ENCODE measurements around the gene ADAR. TPM values are rescaled to one million over a fixed set of nuclear protein-coding genes. Genes with fewer than 3 reads are reported as not detected.

Gene ADAR
- polyA plus RNA-seq, 3 donors: 24.2 to 39.6 (median 39.4) TPM

DNA sequence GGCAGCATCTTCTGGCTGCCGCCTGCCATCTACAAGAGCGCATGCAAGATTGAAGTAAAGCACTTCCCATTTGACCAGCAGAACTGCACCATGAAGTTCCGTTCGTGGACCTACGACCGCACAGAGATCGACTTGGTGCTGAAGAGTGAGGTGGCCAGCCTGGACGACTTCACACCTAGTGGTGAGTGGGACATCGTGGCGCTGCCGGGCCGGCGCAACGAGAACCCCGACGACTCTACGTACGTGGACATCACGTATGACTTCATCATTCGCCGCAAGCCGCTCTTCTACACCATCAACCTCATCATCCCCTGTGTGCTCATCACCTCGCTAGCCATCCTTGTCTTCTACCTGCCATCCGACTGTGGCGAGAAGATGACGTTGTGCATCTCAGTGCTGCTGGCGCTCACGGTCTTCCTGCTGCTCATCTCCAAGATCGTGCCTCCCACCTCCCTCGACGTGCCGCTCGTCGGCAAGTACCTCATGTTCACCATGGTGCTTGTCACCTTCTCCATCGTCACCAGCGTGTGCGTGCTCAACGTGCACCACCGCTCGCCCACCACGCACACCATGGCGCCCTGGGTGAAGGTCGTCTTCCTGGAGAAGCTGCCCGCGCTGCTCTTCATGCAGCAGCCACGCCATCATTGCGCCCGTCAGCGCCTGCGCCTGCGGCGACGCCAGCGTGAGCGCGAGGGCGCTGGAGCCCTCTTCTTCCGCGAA, 36.6 kb downstream of the ADAR start:
- no peak overlapping the region for H3K27ac ChIP-seq (ENCODE audit: low read depth, low read length)
- 95 to 96% (median 96%) methylated on average over 59 of the region's 59 CpGs for WGBS, 3 donors

DNA sequence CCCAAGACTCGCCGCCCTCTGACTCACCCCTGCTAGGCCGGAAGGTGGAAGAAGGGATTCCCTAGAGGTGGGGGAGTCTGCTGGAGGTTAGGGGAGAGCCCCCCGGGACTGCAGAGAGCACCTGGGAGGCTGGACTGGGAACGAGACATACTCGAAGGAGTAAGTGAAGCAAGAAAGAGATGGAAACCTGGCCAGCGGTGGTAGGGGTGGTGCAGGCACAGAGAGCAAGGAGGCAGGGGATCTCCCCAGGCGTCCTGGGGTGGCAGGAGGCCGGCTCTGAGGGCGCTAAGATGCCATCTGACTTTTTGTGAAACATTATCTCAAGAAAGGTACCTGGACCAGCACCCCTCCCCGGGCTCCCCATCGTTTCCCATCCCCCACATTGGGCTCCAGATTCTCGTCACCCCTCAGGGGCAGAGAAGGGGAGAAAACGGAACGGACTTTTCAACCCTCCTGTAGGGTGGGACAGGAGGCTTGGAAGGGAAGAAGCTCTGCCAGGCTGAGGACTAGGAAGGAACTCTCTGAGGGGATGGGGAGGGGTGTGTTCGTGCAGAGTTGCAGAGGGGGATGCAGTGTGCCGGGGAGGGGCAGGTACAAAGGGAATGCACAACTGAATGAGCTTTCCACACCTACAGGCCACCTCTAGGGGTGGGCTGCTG, 39.7 kb downstream of the ADAR start:
- H3K27ac ChIP-seq (ENCODE audit: low read depth, low read length): no peak overlapping the region
- 29 to 37% (median 32%) methylated on average over 17 of the region's 17 CpGs for WGBS, 3 donors

DNA sequence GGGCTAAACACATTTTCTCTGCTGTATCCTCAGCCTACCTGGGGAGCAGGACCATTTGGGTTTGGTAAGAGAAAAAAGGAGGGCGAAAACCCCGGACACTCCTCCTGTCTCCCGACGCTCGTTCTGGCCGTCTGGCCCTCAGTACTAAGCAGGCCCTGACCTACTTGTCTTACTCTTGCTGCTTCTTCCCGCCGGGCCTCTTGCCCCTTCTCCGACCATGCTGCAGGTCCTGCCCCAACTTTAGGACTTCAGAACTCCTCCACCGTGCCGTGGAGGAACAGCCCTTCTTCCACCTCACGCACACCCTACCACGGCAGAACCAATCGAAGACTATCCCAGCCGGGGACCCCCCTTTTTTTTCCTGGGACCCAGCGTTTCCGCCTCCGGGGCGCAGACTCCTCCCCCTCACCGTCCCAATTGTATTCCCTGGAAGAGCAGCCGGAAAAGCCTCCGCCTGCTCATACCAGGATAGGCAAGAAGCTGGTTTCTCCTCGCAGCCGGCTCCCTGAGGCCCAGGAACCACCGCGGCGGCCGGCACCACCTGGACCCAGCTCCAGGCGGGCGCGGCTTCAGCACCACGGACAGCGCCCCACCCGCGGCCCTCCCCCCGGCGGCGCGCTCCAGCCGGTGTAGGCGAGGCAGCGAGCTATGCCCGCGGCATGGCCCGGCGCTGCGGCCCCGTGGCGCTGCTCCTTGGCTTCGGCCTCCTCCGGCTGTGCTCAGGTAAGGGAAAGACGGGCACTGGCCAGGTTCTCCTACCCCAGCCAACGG, 40.4 kb downstream of the ADAR start, which contains the start of gene CHRNB2:
CHRNB2 (plus strand) TSS at position 393 of the 771 bp plus-strand sequence; CDS start at position 660, 267 bp downstream.
- no peak within 1 kb of the TSS for H3K27ac ChIP-seq (ENCODE audit: low read depth, low read length)
- WGBS, 3 donors: 2 to 4% (median 3%) methylated on average over 42 to 53 of the region's 53 CpGs

DNA sequence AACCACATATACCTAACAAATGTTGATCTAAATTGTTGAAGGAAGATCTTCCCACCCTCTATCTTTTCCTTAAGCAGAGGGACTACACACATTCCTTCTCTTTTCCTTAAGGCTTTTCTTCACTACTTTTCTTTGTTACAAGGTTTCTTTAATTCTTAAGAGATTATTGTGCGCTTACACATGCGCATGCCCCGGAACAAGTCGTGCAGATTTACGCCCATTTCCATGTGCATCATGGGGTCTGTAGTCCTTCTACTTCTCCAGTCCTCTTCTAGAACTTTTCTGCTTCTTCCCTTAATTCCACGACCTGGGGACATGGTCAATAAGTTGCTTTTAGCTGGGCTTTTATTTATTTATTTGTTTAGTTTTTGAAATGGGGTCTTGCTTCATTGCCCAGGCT, 42.1 kb downstream of the ADAR start:
- 76 to 88% (median 88%) methylated on average over 6 of the region's 6 CpGs for WGBS, 3 donors
- H3K27ac ChIP-seq (ENCODE audit: low read depth, low read length): no peak overlapping the region

DNA sequence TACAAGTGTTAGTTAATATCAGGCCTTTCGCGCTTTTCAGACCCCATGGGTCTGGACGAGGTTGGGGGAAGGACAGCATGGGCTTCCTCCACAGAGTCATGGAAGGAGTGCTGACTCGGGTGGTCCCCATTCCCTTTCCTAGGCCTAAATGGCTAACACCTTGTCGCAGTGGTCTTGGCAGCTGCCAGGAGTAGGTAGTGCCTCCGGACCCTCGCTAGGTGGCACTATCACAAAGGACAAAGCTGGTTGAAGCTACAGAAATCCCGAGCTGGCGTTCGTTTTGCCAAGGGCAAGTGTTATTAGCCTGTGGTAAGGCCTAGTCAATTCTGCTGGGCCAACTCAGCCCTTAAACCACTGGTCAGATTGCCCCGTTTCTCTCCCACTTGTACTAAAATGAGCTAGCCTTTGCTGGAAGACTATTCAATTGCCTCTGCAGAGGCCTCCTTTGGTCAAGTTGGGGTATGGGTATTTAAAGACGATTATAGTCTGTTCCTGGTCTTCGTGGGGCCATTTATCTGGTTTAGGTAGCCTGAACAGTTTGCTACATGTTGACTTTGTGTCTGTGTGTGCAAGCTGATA, 48.4 kb downstream of the ADAR start:
- WGBS, 3 donors: 5 to 11% (median 10%) methylated on average over 13 of the region's 13 CpGs
- H3K27ac ChIP-seq (ENCODE audit: low read depth, low read length): peak overlapping the region; percentile 79

DNA sequence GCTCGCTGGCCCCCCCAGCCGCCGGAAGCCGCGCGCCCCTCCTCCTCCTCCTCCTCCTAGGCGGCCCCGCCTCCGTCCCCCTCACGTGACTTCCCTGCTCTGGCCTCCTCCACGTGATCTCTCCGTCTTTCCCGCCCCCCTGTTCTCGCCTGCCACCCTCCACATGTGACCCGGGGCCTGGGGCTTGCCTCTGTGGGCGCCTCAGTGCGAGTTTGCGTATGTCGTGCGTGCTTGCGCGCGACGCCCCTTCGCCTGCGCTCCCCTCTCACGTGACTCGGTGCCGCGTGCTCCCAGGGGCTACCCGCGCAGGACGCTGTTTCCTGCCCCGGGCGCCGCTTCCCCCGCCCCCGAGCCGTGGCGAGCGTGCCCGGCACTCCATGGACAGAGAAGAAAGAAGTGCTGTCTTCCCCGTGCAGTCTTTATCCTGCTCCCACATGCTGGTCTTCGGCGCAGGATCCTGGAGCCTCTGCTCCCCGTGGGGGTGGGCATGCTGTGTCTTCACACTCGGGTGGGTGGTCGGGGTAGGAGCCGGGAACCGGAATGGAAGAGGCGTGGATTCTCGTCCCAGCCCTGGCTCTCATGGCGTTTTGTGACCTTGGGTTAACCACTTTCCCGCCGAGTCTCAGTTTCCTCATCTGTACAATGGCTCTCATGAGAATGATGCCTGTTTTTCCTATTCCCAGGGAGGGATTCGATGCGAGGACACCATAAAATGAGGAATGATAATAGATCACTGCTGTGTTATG, 49.1 kb downstream of the ADAR start:
- WGBS, 3 donors: 0 to 1% (median 0%) methylated on average over 43 to 57 of the region's 57 CpGs
- H3K27ac ChIP-seq (ENCODE audit: low read depth, low read length): peak overlapping the region; percentile 79

DNA sequence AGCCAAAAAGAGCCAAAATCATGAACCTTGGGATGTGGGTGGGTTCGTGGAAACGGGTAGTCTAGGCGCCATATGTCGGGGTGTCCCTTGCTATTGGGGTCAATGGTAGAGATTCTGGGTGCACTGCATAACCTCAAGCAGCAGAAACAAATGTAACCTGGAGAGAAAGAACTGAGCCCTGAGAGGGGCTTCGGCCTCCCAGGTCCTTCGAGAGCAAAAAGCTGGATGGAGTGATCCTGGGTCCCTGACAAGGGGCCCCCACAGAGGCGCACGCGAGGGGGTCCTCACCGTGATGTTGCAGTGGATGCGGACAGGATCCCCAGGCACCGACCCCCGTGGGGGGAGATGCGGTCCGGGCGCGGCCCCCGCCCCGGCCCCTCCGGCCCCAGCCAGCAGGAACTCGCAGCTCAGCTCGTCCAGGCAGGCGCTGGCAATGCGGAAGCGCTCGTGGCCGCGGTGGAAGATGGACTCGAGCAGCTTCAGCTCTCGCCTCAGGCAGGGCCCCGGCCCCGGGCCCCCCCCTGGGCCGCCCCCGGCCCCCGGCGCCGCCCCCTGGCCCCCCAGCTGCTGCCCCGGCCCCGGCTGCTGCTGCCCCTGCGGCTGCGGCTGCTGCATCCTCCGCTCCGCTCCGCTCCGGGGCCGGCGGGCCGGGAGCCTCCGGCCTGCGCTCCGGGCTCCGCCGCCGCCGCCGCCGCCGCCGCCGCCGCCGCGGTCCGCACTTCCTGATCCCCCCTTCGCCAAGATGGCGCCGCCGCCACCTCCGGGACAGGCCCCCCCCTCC, 49.9 kb downstream of the ADAR start, which contains the start of gene UBE2Q1:
UBE2Q1 (minus strand) TSS at position 724 of the 781 bp plus-strand sequence; CDS start at position 615, 109 bp downstream.
- WGBS, 3 donors: 0 to 1% (median 0%) methylated on average over 21 to 59 of the region's 69 CpGs
- peak within 1 kb of the TSS; percentile 79 for H3K27ac ChIP-seq (ENCODE audit: low read depth, low read length)

DNA sequence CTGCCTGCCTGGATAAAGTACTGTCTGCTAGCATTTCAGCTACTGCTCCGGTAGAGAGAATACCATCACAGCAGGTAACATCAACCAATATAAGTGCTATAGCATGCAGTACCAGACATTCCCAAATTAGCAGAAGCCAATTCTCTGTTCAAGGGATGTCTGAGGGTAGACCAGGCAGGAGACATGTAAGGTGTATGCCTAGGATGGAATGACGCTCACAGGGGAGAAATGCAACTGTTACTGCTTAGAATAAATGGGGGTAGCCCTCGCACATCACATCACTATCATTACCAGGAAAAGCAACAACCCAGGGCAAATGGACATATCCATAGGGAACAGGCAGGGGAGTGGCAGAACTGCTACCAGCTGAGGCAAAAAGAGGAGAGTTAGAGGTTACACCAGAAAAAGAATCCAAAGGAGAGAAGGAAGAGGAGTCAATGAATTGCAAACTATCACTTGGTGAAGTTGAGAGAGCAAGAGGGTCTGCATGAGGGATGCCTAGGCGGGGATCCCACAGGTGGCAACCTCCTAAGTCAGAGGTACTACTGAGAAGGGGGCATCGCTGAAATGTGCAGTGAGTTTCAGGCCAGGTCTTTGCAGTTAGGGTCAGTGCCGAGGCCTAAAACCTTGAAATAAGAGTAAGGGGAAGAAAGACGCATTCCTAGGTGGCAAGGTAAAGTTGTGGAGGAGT, 50.6 kb downstream of the ADAR start:
- WGBS, 3 donors: 8 to 13% (median 13%) methylated on average over 7 of the region's 7 CpGs
- peak overlapping the region; percentile 25 for H3K27ac ChIP-seq (ENCODE audit: low read depth, low read length)

DNA sequence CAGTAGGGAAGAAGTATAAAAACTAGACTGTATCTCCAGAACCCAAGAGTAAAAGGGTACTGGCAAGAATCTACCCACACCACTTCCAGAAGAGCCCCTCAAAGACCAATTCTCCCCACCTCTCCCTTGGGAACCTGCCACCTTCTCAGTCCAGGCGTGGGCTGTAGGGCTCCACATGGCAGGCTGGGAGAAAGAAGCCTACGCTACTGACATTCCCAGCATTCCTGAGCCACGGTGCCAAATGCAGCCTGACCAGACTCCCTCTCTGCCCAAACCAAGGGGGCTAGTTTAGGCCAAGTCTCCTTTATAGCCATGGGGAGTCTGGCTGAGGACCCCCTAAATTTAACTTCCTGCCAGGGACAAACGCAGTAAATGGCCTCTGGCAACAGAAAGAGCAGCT, 51.6 kb downstream of the ADAR start:
- WGBS, 3 donors: 13 to 41% (median 33%) methylated on average over 4 of the region's 4 CpGs
- H3K27ac ChIP-seq (ENCODE audit: low read depth, low read length): no peak overlapping the region

DNA sequence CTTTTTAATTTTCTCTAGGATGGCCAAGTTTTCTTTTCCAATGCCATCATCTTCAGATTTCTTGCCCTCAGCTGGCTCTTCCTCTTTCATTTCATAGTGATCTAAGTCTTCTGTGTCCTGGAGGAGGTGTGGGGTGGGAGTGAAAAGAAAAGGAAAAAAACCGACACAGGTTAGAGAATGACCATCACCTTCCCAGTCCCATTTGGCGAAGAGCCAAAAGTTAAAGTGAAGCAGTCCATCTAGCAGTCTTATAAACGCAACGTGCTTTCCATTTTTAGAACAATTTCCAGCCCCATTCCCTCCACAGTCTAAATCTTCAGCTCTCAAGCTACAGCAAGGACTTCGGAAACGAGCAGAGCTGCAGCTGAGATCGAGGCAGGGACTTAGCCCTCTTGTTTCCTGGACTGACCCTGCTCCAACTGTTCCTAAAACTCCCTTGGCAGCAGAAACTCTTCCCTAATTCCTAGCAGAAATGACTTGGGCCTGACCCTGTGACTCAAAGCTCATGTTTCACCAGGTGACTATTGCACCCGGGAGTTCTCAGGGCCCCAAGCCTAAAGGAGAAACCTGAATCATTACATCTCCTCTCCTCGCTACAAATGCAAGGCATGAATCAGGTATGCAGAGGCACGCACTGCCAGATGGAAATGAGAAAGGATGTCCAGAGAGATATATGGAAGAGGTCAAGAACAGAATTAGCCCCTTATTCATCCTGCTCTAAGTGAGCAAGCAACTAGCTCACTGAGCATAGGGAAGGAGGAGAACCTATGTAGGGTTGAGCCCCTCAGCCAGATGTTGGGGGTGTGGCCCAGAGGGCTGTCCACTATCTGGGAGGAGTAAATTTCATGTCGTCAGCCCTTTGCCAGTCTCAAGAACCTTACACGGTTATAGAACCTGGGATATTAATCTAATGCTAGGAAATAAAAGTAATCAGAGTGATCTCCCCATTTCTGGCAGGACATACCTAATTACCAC, 54.6 kb downstream of the ADAR start:
- no peak overlapping the region for H3K27ac ChIP-seq (ENCODE audit: low read depth, low read length)
- WGBS, 3 donors: 67 to 72% (median 72%) methylated on average over 12 of the region's 12 CpGs

DNA sequence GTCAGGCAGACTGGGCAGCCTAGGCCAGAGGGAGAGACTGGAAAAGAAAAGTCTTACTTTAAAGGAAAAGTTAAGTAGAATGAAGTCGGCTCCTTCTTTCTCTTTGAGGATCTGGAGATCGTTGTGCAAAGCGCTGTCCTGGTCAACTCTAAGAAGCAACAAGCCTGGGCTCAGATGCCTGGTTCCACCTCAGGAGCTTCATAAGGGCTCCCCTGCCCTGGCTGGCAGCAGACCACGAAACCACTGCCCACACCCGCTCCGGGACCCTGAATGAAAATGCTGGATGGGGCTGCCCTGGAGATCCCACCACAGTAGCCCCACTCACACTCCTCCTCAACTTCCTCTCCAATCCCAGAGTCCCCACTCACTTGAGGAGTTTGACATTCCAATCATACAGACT, 56.0 kb downstream of the ADAR start:
- no peak overlapping the region for H3K27ac ChIP-seq (ENCODE audit: low read depth, low read length)
- WGBS, 3 donors: 89 to 93% (median 91%) methylated on average over 6 of the region's 6 CpGs

DNA sequence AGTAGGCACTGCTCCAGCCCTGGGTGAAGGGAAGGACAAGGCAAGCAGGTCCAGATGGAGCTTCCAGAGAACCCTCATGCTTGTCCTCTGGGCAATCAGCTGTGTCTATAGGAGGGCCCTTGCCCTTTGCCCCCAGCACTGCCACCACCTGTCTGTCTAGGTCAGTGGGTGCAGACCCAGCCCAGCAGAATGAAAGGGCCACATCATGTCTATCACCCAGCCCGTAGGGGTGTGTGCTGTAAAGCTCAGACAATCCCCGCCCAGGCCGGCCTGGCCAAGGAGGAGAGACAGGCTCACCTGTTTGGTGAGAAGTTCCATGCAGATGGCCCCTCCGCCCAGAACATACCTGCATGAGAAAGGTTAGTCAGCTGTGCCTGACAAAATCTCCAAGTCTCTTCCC, 56.5 kb downstream of the ADAR start:
- H3K27ac ChIP-seq (ENCODE audit: low read depth, low read length): no peak overlapping the region
- WGBS, 3 donors: 90 to 93% (median 92%) methylated on average over 4 of the region's 4 CpGs

DNA sequence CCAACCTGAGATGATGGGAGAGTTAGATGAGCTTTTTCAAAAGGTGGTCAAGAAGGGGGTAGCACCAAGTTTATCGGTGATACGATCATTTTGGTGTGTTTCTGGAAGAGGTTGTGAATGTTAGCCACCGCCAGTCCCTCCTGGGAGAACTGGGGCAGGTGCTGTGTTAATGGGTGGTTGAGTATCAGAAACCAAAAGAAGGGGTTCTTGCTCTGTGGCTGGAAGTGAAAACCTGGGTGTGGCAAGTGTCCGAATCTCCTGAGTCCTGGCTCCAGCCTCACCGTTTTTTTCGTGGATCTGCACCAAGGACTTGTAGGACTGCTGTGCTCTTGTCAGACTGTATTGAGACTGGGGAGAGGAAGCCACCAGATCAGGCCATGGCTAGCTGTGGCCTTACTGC, 57.3 kb downstream of the ADAR start:
- 69 to 88% (median 71%) methylated on average over 6 of the region's 6 CpGs for WGBS, 3 donors
- no peak overlapping the region for H3K27ac ChIP-seq (ENCODE audit: low read depth, low read length)

DNA sequence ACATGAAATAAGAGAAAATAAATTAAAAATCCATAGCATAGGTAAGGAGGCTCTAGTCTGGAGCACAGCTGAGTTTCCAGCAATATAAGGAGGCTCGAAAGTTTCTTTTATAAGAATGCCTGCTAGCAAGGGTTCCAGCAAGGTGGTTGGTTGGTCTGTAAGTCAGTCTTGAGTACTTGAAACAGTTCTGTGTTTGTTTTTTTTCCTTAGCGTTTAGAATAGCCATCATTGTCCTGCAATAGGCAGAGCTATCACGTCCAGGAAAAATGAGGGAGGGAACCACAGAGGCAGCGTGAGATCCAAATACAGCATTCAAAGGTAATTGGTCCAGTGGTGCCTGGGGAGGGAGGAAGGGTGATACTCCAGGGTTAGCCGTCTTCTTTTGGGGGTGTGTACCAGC, 57.9 kb downstream of the ADAR start:
- 56 to 63% (median 61%) methylated on average over 5 of the region's 5 CpGs for WGBS, 3 donors
- H3K27ac ChIP-seq (ENCODE audit: low read depth, low read length): no peak overlapping the region

DNA sequence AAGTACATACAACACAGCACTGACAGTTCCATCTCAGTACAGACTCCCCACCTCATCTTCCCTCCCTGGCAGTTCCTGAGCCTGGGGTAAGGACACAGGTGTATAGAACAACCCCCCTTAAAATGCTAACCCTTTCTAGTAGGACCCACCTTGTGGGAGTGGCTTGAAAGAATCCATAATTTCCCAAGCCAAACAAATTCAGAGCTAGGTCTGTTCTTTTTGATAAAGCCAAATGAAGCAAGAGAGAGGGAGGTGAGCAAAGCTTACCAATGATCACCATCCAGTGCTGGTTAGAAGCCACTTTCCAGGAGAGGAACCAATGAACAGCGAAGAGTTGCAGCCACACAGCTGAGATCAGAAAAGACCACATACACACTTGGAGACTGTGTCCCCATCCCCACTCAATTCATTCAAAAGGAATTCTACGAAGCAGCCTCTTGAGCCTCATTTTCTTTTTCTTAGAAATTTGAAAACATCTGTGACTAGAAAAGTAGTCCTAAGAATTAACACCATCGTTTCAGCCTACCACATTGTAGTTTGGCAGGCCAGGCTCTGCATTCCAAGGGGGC, 58.7 kb downstream of the ADAR start:
- H3K27ac ChIP-seq (ENCODE audit: low read depth, low read length): no peak overlapping the region
- 76 to 82% (median 79%) methylated on average over 3 of the region's 3 CpGs for WGBS, 3 donors
